H9 (cell line): Measurements from ENCODE around the gene B3GALNT2. TPM values are rescaled to one million over a fixed set of nuclear protein-coding genes. Genes with fewer than 3 reads are reported as not detected.
A peak's percentile ranks its signal among the peaks of the same experiment; 100 is the strongest.

Source experiments
- DNase-seq: peaks from one replicate; pipeline ENCODE4 v3.0.0-alpha.2; 2017
- H2AFZ ChIP-seq: one replicate; pipeline ENCODE4 v1.6.1; 2013; ENCODE audit warnings: mild to moderate bottlenecking, low read length, control low read depth, moderate library complexity
- H2AK5ac ChIP-seq: 2 replicates; pipeline ENCODE4 v1.6.1; 2013; ENCODE audit warnings: low read length, control low read depth, mixed read lengths; ENCODE audit not compliant: insufficient read length
- H2BK120ac ChIP-seq: one replicate; pipeline ENCODE4 v1.6.1; 2013; ENCODE audit warnings: low read depth, mild to moderate bottlenecking, low read length, control low read depth, inconsistent platforms; ENCODE audit not compliant: poor library complexity, severe bottlenecking
- H2BK12ac ChIP-seq: 2 replicates; pipeline ENCODE4 v1.6.1; 2013; ENCODE audit warnings: low read length, control low read depth, mixed read lengths, low read depth; ENCODE audit not compliant: insufficient read length
- H2BK15ac ChIP-seq: 2 replicates; pipeline ENCODE4 v1.6.1; 2013; ENCODE audit warnings: low read depth, low read length, control low read depth
- H2BK20ac ChIP-seq: one replicate; pipeline ENCODE4 v1.6.1; 2013; ENCODE audit warnings: low read depth, mild to moderate bottlenecking, low read length, control low read depth, inconsistent platforms; ENCODE audit not compliant: poor library complexity, severe bottlenecking
- H2BK5ac ChIP-seq: 2 replicates; pipeline ENCODE4 v1.6.1; 2013; ENCODE audit warnings: low read length, control low read depth, mixed read lengths; ENCODE audit not compliant: insufficient read length
- H3K14ac ChIP-seq: 2 replicates; pipeline ENCODE4 v1.6.1; 2013; ENCODE audit warnings: low read length, control low read depth; ENCODE audit not compliant: insufficient read depth
- H3K18ac ChIP-seq: 2 replicates; pipeline ENCODE4 v1.6.1; 2013; ENCODE audit warnings: low read depth, mild to moderate bottlenecking, mixed read lengths, low read length, control low read depth; ENCODE audit not compliant: insufficient read length
- H3K23ac ChIP-seq: 2 replicates; pipeline ENCODE4 v1.6.1; 2013; ENCODE audit warnings: low read length, control low read depth, mixed read lengths, low read depth; ENCODE audit not compliant: insufficient read length
- H3K23me2 ChIP-seq: 2 replicates; pipeline ENCODE4 v1.6.1; 2013; ENCODE audit warnings: low read depth, mild to moderate bottlenecking, mixed read lengths, low read length, control low read depth; ENCODE audit not compliant: insufficient read length, poor library complexity, severe bottlenecking
- H3K27ac ChIP-seq: 2 replicates; pipeline ENCODE4 v1.5.1; 2013; ENCODE audit warnings: low read length, control low read depth, mixed read lengths, low read depth; ENCODE audit not compliant: insufficient read length
- H3K27me3 ChIP-seq: 2 replicates; pipeline ENCODE4 v1.6.1; 2013; ENCODE audit warnings: low read length, control low read depth, inconsistent platforms; ENCODE audit not compliant: insufficient read depth
- H3K4ac ChIP-seq: 2 replicates; pipeline ENCODE4 v1.6.1; 2013; ENCODE audit warnings: low read depth, mild to moderate bottlenecking, control low read depth, inconsistent platforms, low read length, moderate library complexity
- H3K4me1 ChIP-seq: 2 replicates; pipeline ENCODE4 v1.6.1; 2013; ENCODE audit warnings: low read length, control low read depth, inconsistent platforms; ENCODE audit not compliant: insufficient read depth
- H3K4me2 ChIP-seq: 2 replicates; pipeline ENCODE4 v1.6.1; 2013; ENCODE audit warnings: low read length, control low read depth, mixed read lengths; ENCODE audit not compliant: insufficient read length, insufficient read depth
- H3K56ac ChIP-seq: 2 replicates; pipeline ENCODE4 v1.6.1; 2013; ENCODE audit warnings: low read depth, mild to moderate bottlenecking, mixed read lengths, low read length, control low read depth; ENCODE audit not compliant: insufficient read length
- H3K79me1 ChIP-seq: 2 replicates; pipeline ENCODE4 v1.6.1; 2013; ENCODE audit warnings: low read depth, mild to moderate bottlenecking, moderate library complexity, low read length, control low read depth, inconsistent platforms; ENCODE audit not compliant: insufficient read depth, poor library complexity, severe bottlenecking
- H3K79me2 ChIP-seq: 2 replicates; pipeline ENCODE4 v1.6.1; 2013; ENCODE audit warnings: low read length, control low read depth, inconsistent platforms; ENCODE audit not compliant: insufficient read depth
- H3K9ac ChIP-seq: 2 replicates; pipeline ENCODE4 v1.6.1; 2013; ENCODE audit warnings: low read length, control low read depth, mixed read lengths; ENCODE audit not compliant: insufficient read length; ENCODE audit errors: extremely low read depth
- H3K9me3 ChIP-seq: one replicate; pipeline ENCODE4 v1.6.1; 2013; ENCODE audit warnings: low read depth, low read length, inconsistent platforms; ENCODE audit not compliant: control insufficient read depth
- H3T11ph ChIP-seq: one replicate; pipeline ENCODE4 v1.6.1; 2013; ENCODE audit warnings: mild to moderate bottlenecking, low read length, control low read depth, inconsistent platforms
- H4K20me1 ChIP-seq: one replicate; pipeline ENCODE4 v1.6.1; 2013; ENCODE audit not compliant: control insufficient read depth, insufficient read length, insufficient read depth
- H4K5ac ChIP-seq: 2 replicates; pipeline ENCODE4 v1.6.1; 2013; ENCODE audit warnings: low read depth, mild to moderate bottlenecking, mixed read lengths, low read length, control low read depth; ENCODE audit not compliant: insufficient read length
- H4K8ac ChIP-seq: replicated peaks from 2 replicates; pipeline ENCODE4 v1.6.1; 2013; ENCODE audit warnings: low read length, control low read depth, mixed read lengths, low read depth; ENCODE audit not compliant: insufficient read length
- H4K91ac ChIP-seq: 2 replicates; pipeline ENCODE4 v1.6.1; 2013; ENCODE audit warnings: low read depth, mild to moderate bottlenecking, moderate library complexity, mixed read lengths, low read length, control low read depth; ENCODE audit not compliant: insufficient read length
- H3K27ac Mint-ChIP-seq, 3 experiments: 2 replicates in 2 of 3; 3 replicates in 1 of 3; pipeline ENCODE4 v1.8.0; 2020 to 2021; ENCODE audit warnings: mixed read lengths in 3 of 3, mild to moderate bottlenecking in 1 of 3, moderate library complexity in 1 of 3
- H3K27me3 Mint-ChIP-seq: 2 replicates; pipeline ENCODE4 v1.8.0; 2021; ENCODE audit warnings: low read depth, mild to moderate bottlenecking, moderate library complexity, mixed read lengths
- H3K36me3 Mint-ChIP-seq, 3 experiments: 2 replicates in 2 of 3; 3 replicates in 1 of 3; pipeline ENCODE4 v1.8.0; 2020 to 2021; ENCODE audit warnings: low read depth in 3 of 3, mixed read lengths in 3 of 3; ENCODE audit not compliant: insufficient read depth in 1 of 3
- H3K4me1 Mint-ChIP-seq, 2 experiments: 2 replicates each; pipeline ENCODE4 v1.8.0; 2020; ENCODE audit warnings: mixed read lengths in 2 of 2
- H3K4me3 Mint-ChIP-seq, 2 experiments: 2 replicates in 1 of 2; 3 replicates in 1 of 2; pipeline ENCODE4 v1.8.0; 2020 to 2021; ENCODE audit warnings: mild to moderate bottlenecking in 2 of 2, mixed read lengths in 2 of 2, moderate library complexity in 1 of 2
- H3K9me3 Mint-ChIP-seq, 2 experiments: 2 replicates in 1 of 2; 3 replicates in 1 of 2; pipeline ENCODE4 v1.8.0; 2020; ENCODE audit warnings: mild to moderate bottlenecking in 2 of 2, mixed read lengths in 2 of 2, moderate library complexity in 1 of 2
- WGBS: extraction: QIAGEN DNeasy Blood & Tissue Kit; methylation state at CpG from one replicate; pipeline ENCODE4 v1.1.7; 2013; ENCODE audit warnings: missing lambda C conversion rate, low lambda C conversion rate, mixed read lengths; ENCODE audit not compliant: insufficient read length; ENCODE audit errors: extremely low coverage; 5-methylcytosine and 5-hydroxymethylcytosine counted together
- total RNA-seq: library from RNA; stranded (reverse); gene quantifications from 2 replicates; pipeline ENCODE4 v1.2.1, GENCODE V29; 2021
- TF ChIP-seq, protein P1 (sequence below): fragments of 200-600 bp; sonication (generic); conservative IDR thresholded peaks from 3 replicates; pipeline ENCODE4 v1.8.0; 2021; ENCODE audit warnings: antibody characterized with exemption, mild to moderate bottlenecking

The B3GALNT2 gene
- total RNA-seq, 1 experiment from 2014 or later, result 27.8 TPM

DNA sequence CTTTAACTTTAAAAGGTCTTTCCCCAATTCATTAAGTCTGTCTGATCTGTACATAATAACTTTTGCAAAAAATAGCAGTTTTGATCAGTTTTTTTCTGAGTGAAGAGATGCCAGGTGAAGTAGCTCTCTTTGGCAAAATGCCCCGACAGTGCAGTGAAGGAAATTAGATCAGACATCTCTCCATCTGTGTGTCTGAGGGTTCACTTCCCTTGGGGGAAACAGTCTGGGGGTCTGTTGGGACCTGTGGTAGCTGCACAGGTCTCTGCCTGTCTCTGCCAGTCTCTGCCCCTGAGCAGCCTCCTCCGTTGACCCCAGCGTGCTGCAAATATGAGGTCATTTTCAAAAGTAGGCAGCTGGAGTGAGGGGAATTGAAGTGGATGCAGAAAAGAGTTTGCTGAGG is 82.5 kb downstream of the B3GALNT2 start:
- no peak overlapping the region for H4K5ac ChIP-seq
- H3K36me3 Mint-ChIP-seq, result peaks cover 0 to 5% (median 0%) of the 10 kb centered on the region in 3 experiments; a peak in 3 of 7 replicates
- peak overlapping the region in 1 of 3 experiments; percentile 76; a peak in 1 of 7 replicates for H3K27ac Mint-ChIP-seq
- no peak overlapping the region for H3K4me3 Mint-ChIP-seq
- no peak overlapping the region for H2BK5ac ChIP-seq
- TF ChIP-seq, protein P1, sequence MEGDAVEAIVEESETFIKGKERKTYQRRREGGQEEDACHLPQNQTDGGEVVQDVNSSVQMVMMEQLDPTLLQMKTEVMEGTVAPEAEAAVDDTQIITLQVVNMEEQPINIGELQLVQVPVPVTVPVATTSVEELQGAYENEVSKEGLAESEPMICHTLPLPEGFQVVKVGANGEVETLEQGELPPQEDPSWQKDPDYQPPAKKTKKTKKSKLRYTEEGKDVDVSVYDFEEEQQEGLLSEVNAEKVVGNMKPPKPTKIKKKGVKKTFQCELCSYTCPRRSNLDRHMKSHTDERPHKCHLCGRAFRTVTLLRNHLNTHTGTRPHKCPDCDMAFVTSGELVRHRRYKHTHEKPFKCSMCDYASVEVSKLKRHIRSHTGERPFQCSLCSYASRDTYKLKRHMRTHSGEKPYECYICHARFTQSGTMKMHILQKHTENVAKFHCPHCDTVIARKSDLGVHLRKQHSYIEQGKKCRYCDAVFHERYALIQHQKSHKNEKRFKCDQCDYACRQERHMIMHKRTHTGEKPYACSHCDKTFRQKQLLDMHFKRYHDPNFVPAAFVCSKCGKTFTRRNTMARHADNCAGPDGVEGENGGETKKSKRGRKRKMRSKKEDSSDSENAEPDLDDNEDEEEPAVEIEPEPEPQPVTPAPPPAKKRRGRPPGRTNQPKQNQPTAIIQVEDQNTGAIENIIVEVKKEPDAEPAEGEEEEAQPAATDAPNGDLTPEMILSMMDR, result no peak
- H2BK120ac ChIP-seq, result no peak overlapping the region
- no peaks in the 10 kb centered on the region for H3K27me3 ChIP-seq
- no peak overlapping the region for H3K18ac ChIP-seq
- H3K9me3 Mint-ChIP-seq, result no peaks in the 10 kb centered on the region
- no peaks in the 10 kb centered on the region for H3K27me3 Mint-ChIP-seq
- H3K79me2 ChIP-seq, result no peaks in the 10 kb centered on the region; the same call in 1 of the 2 replicates
- no peaks in the 10 kb centered on the region for H4K20me1 ChIP-seq
- H4K8ac ChIP-seq, result no peak overlapping the region
- H2BK15ac ChIP-seq, result no peak overlapping the region
- no peaks in the 10 kb centered on the region for H3K79me1 ChIP-seq
- H3K23ac ChIP-seq, result no peak overlapping the region
- WGBS, result no CpG with 5 or more reads among the region's 3 CpGs
- H2AK5ac ChIP-seq, result no peak overlapping the region
- no peaks in the 10 kb centered on the region for H3K4me1 ChIP-seq
- H3K4me1 Mint-ChIP-seq, result peaks cover 12% of the 10 kb centered on the region in 2 experiments
- no peak overlapping the region for H3K14ac ChIP-seq
- H2AFZ ChIP-seq, result no peak overlapping the region
- H3K9me3 ChIP-seq, result no peaks in the 10 kb centered on the region
- H2BK20ac ChIP-seq, result no peak overlapping the region
- no peak overlapping the region for H3K9ac ChIP-seq
- DNase-seq, result no peak
- no peak overlapping the region for H3K27ac ChIP-seq
- H3K56ac ChIP-seq, result no peak overlapping the region
- no peaks in the 10 kb centered on the region for H3K23me2 ChIP-seq
- no peak overlapping the region for H2BK12ac ChIP-seq
- no peak overlapping the region for H4K91ac ChIP-seq
- H3K4ac ChIP-seq, result no peak overlapping the region
- H3T11ph ChIP-seq, result no peak overlapping the region
- no peak overlapping the region for H3K4me2 ChIP-seq
